Measurements from ENCODE around the gene HTT. TPM values are rescaled to one million over a fixed set of nuclear protein-coding genes. Genes with fewer than 3 reads are reported as not detected.
"Not testable (repeated sequence)": the region's sequence is repeated elsewhere in the genome, so short reads cannot be mapped to it uniquely, and the experiment has no call there.

Gene HTT
- polyA plus RNA-seq, 3 donors, result 10.2 to 19.0 (median 12.2) TPM

DNA sequence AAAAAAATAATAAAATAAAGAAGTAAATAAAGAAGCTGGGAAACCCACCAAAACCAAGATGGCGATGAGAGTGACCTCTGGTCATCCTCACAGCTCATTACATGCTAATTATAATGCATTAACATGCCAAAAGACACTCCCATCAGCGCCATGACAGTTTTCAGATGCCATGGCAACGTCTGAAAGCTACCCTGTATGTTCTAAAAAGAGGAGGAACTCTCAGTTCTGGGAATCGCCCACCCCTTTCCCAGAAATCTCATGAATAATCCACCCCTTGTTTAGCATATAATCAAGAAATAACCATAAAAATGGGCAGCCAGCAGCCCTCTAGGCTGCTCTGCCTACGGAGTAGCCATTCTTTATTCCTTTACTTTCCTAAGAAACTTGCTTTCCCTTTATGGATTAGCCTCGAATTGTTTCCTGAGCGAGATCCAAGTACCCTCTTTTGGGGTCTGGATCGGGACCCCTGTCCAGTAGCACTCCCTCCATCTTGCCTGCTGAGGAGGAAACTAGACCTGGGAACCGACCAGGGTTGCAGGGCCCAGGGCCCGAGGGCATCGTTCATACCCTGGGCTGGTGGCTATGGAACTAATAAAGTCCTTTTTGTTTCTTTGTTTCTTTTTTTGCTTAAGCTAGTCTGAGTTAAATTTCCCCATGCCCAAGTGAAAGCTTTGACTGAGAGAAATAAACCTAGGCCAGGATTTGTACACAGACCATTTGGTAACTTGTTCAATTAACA, 31.0 kb upstream of the HTT start:
- H3K27ac ChIP-seq (ENCODE audit: low read depth, low read length), result no peak overlapping the region
- WGBS, 3 donors, result 88 to 91% (median 90%) methylated on average over 11 of the region's 11 CpGs

DNA sequence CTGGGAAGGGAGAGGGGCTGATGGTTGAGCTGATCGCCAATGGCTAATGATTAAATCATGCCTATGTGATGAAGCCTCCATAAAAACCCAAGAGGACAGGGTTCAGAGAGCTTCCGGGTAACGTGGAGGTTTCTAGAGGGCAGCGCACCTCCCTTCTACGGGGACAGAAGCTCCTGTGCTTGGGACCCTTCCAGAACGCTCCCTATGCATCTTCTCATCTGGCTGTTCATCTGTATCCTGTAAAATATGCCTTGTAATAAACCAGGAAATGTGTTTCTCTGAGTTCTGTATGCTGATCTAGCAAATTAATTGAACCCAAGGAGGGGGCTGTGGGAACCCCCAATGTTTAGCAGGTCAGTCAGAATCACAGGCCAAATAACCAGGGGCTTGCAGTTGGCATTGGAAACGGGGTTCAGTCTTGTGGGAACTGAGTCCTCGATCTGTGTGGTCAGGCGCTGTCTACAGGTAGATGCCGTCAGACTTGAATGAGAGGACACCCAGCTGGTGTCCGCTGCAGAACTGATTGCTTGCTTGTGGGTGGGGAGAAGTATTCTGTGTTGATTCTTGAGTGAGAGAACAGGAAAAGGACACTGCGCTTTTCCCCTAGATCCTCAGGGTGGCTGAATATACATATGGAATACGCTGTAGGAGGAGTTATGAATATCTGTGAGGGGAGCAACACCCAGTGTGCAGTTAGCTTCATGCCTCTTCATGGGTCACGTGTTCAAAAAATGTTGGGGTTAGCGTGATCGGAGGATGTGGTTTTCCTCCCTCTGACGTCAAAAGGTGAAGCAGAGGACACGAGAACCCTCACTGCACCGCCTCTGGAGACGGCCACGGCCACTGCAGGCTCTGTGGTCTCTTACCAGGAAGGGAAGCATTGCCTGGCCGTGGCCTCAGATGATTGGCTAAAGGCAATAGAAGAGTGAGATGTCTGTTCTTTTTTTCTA, 29.3 kb upstream of the HTT start:
- 60 to 82% (median 61%) methylated on average over 22 of the region's 22 CpGs for WGBS, 3 donors

DNA sequence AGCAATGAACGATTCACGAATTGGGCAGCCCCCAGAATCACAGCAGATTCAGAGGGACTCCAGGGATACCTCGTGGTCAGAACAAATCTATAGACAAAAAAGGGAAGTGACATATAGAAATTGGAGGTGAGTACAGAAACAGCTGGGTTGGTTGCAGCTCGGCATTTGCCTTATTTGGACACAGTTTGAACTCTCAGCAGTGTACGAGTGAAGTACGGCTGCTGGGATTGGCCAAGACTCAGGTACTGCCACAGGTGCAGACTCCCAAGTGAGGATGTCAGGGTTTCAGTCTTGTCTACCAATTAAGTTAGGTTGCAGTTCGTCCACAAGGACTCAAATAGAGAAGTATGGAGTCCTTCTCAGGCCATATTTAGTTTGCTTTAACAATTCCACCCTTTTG, 28.3 kb upstream of the HTT start:
- no peak overlapping the region for H3K27ac ChIP-seq (ENCODE audit: low read depth, low read length)
- 59 to 73% (median 69%) methylated on average over 7 of the region's 7 CpGs for WGBS, 3 donors

More for the DNA sequence above, 29.3 kb upstream of the HTT start:
- H3K27ac ChIP-seq (ENCODE audit: low read depth, low read length), result no peak overlapping the region

DNA sequence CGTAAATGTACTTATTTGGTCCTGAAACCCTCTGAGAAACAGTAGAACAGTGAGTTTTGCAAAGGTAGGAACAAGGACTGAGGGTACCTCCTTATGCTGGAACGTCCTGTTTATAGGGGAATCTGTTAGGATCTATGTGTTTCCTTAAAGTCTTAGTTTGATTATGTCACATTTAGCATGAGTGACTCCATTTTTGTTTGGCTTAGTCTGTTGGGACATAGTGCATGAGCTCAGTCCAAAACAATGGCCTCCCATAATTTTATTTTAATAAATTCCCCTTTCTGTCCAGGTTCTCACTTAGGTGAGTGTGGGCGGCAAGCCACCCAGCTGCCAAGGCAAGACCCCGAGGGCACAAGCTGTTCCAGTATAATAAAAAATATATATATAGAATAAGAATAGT, 27.9 kb upstream of the HTT start:
- H3K27ac ChIP-seq (ENCODE audit: low read depth, low read length), result no peak overlapping the region
- 78 to 87% (median 87%) methylated on average over 4 of the region's 4 CpGs for WGBS, 3 donors

DNA sequence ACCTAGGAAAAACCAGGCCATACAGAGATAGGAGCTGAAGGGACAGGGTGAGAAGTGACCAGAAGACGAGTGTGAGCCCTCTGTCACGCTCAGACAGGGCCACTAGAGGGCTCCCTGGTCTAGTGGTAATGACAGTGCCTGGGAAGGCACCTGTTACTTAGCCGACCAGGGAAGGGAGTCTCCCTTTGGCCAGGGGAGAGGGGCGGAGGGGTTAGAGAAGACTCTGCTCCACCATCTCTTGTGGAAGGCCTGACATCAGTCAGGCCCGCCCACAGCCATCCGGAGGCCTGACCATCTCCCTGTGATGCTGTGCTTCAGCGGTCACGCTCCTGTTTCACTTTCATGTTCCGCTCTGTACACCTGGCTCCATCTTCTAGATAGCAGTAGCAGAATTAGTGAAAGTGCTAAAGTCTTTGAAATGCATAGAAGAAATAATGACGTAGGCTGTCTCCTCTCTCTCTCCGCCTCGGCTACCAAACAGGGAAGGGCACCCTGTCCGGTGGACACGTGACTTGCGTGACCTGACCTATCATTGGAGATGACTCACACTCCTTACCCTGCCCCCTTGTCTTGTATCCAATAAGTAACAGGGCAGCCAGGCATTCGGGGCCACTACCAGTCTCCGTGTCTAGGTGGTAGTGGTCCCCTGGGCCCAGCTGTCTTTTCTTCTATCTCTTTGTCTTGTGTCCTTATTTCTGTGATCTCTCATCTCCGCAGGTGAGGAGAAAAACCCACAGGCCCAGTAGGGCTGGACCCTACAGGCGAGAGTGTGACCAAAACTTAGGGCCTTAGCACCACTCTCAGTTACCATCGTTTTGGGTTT, 26.8 kb upstream of the HTT start:
- 45 to 60% (median 54%) methylated on average over 20 of the region's 20 CpGs for WGBS, 3 donors
- no peak overlapping the region for H3K27ac ChIP-seq (ENCODE audit: low read depth, low read length)

DNA sequence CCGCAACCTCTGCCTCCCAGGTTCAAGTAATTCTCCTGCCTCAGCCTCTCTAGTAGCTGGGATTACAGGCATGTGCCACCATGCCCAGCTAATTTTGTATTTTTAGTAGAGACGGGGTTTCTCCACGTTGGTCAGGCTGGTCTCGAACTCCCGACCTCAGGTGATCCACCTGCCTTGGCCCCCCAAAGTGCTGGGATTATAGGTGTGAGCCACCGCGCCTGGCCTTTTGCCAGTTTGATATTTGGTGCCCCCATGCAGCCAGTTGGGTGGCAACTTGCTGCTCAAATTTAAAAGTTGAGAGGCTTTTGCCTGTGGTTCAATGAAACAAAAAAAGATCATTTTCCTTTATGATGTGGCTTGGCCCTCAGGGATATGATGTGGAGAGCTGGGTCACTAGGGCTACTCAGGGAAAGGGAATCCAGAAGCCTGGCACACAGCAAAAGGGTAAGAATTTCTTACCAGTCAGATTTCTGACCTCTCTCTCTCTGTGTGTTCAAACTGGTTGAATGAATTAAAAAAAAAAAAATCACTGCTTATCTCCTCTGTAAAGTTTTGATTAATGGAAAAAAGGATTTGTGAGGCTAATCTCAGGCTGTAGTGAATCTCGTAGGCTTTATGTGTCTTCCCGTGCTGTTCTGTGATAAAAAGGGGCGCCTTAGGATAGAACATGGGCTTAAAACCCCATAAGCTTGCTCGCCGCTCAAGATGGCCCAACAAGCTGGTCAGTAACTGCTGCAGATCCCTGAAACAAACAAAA, 23.2 kb upstream of the HTT start:
- H3K27ac ChIP-seq (ENCODE audit: low read depth, low read length), result not testable (repeated sequence)
- 89 to 93% (median 89%) methylated on average over 10 to 11 of the region's 12 CpGs for WGBS, 3 donors

DNA sequence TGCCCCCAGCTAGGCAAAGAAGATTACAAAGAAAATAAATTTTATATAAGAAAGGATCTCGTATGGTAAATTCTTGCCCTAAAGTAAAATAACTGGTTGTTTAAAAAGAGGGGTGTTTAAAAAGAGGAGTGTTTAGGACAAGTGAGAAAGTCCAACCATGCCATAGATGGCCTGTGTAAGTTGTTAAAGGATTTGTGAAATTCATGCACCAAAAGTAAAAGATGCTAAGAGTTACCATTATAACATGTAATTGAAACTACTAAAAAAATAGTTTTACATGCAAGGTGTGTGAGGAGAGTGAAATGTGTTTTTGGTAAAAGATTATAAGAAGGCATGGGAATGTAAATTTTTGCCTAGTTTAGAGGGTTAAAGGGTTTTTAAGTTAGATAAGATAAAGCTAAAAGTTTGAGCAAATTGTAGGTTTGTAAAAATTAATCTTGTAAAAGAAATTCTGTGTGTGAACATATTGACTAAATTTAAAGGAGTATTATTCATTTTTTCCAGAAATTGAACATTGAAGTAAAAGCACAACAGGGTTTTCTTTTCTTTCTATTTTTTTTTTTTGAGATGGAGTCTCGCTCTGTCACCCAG, 20.2 kb upstream of the HTT start:
- 93 to 98% (median 97%) methylated on average over 2 of the region's 2 CpGs for WGBS, 3 donors
- no peak overlapping the region for H3K27ac ChIP-seq (ENCODE audit: low read depth, low read length)

DNA sequence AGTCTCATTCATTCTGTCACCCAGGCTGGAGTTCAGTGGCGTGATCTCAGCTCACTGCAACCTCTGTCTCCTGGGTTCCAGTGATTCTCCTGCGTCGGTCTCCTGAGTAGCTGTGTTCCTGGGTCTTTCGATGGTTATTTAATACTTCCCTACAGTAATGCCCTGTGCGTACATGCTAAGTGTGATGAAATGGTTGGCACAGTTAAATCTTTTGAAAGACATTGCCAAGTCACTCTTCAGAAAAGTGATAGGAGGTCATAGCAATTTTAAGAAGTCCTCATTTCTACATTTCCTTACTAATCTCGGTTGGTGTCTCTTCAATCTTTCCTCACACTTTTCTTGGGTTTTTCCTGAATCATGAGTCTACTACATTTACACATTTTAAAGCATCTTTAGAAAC, 14.5 kb upstream of the HTT start:
- WGBS, 3 donors, result 64 to 89% (median 69%) methylated on average over 6 of the region's 6 CpGs
- H3K27ac ChIP-seq (ENCODE audit: low read depth, low read length), result no peak overlapping the region

DNA sequence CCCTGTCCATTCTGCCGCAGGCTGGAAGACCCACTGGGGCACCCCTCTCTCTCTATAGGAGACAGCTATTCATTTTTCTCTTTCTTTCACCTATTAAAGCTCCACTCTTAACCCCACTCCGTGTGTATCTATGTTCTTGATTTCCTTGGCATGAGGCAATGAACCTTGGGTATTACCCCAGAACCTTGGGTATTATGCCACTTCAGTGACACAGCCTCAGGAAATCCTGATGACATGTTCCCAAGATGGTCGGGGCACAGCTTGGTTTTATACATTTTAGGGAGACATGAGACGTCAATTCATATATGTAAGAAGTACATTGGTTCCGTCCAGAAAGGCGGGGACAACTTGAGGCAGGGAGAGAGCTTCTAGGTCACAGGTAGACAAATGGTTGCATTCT, 13.5 kb upstream of the HTT start:
- whole genome bisulfite sequencing, 3 donors, result 74 to 92% (median 81%) methylated on average over 6 of the region's 6 CpGs

DNA sequence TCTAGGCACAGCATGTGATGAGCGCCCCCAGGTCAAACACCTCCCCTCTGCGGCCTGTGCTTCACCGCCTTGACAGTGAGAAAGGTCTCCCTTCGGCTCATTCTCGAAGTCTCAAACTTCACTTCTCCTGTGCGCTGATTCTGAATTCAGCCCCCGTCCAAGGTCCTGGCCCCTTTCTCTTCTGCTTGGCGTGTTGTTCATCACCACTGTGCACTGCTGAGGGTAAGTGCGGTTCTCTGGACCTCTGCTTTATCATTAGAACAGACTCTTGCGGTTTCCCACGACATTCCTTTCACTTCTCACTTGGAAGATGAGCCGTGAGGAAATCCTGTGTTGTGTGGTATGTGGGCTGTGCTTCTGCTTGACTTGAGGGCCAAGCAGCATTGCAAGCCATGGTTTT, 12.0 kb upstream of the HTT start:
- WGBS, 3 donors, result 80 to 93% (median 84%) methylated on average over 12 of the region's 12 CpGs
- H3K27ac ChIP-seq (ENCODE audit: low read depth, low read length), result no peak overlapping the region

More for the DNA sequence above, 13.5 kb upstream of the HTT start:
- H3K27ac ChIP-seq (ENCODE audit: low read depth, low read length), result no peak overlapping the region

DNA sequence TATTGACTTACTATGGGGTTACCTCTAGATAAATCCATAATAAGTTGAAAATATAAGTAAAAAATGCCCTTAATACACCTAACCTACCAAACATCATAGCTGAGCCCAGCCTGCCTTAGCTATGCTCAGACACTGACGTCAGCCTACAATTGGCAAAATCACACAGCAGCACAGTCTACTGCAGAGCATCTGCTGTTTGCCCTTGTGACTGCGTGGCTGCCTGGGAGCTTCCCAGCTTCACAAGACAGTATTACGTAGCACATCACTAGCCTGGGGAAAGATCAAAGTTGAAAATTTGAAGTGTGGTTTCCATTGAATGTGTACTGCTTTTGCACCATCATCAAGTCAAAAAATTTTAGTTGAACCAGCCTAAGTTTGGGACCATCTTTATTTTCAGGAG, 8.9 kb upstream of the HTT start:
- WGBS, 3 donors, result 89 to 94% (median 91%) methylated on average over 3 of the region's 3 CpGs
- no peak overlapping the region for H3K27ac ChIP-seq (ENCODE audit: low read depth, low read length)

DNA sequence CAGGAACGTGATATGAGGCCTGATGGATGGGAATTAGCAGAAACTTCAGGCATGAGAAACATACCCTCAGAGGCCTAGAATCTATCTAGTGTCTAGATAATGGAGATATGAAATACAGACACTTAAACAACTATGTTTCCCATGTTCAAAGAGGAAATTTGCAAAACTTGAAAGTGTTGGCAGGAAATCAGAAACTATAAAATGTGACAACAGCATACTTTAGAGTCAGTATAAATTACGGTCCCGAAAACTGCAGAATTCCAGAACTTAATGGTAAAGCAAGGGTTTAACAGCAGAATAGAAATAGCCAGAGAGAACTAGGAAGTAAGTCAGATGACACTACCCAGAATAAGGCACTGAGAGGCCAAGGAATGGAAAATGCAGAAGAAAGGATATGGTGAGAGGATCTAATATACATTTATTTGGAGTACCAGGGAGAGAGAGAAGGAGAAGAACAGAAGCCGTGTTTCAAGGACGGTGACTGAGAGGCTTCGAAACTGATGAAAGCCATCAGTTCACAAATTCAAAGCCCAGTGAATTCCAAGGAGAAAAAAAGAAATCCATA, 7.6 kb upstream of the HTT start:
- no peak overlapping the region for H3K27ac ChIP-seq (ENCODE audit: low read depth, low read length)
- WGBS, 3 donors, result 79 to 89% (median 83%) methylated on average over 6 of the region's 6 CpGs

DNA sequence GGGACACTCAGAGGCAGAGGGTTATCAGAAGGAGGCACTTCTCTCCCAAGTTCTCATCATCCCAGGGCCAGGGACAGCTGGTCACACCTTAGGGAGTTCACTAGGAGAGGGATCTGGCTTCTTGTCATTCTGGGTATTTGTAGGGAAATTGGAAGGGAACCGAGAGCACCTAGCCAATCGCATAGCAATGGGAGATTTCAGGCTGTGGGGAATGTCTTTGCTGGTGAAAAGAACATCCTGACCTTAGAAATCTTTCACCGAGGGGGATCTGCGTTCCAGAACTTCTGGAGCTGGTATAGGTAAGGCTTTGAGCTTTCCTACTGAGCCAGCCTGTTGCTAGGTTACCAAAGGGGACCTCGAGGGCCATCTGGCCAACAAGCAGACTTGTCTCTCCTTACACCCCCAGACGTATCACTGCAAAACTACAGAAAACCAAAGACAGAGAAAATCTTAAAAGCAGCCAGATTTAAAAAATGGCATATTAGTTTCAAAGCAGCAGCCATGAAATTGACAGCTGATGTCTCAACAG, 6.9 kb upstream of the HTT start:
- H3K27ac ChIP-seq (ENCODE audit: low read depth, low read length), result peak overlapping the region; percentile 3
- 85 to 87% (median 85%) methylated on average over 6 of the region's 6 CpGs for WGBS, 3 donors

DNA sequence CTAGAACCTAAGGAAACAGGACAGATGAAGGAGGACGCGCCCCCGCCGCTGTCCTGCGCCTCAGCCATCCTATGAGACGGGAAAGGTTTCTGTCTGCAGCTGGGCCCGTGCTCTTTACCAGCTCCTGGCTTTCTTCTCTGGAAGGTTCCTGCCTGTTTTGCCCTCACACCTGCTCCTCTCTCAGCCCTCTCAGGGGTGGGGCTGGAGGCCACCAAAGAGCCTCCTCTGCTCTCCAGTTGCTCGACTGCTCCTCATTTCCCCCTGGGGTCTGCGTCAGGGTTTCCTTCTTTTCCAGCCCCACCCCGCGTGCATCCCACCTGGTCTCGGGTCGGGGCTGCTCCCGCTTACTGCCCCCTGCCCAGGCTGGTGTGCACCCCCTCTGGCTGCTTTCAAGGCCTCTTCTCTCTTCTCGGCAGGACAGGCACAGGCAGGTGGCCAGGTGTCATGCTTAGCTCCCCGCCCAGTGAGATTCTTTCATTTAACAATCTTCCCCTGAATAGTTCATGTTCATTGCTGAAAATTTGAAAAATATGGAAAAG, 4.8 kb upstream of the HTT start:
- H3K27ac ChIP-seq (ENCODE audit: low read depth, low read length), result no peak overlapping the region
- 68 to 88% (median 86%) methylated on average over 16 of the region's 16 CpGs for WGBS, 3 donors

DNA sequence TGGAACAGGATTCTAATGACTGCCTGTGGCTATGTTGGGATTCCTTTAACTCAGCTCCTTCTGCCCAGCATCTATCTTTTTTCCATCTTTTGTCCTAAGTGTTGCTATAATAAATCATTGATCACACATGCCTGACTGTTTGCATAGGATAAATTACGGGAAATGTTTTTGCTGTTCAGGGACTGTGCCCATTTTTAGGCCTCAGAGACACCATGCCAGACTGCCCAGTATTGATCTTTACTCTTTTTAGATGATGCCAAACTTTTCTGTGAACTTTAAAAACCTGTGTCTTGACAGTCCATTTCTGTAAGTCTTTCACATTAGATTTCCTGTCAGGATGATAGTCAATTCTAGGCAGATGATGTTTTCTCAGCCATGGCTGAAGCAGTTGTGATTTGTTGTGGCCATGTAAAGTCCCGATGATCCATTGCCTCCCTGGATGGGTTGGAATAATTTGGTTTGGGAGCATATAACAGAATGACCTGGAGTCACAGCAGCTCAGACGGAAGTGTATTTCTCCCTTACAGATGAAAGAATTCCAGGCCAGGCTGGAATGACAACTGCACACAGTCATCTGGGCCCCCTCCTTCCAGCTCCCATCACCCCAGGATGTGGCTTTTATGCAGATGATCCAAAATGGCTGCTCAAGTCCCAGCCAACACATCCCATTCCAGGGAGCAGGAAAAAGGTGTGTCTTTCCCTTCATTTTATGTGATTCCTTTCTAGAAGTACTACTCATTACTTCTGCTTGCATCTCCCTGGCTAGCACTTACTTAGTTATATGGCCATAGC, 3.6 kb upstream of the HTT start:
- WGBS, 3 donors, result 65 to 85% (median 83%) methylated on average over 3 of the region's 3 CpGs
- H3K27ac ChIP-seq (ENCODE audit: low read depth, low read length), result no peak overlapping the region

DNA sequence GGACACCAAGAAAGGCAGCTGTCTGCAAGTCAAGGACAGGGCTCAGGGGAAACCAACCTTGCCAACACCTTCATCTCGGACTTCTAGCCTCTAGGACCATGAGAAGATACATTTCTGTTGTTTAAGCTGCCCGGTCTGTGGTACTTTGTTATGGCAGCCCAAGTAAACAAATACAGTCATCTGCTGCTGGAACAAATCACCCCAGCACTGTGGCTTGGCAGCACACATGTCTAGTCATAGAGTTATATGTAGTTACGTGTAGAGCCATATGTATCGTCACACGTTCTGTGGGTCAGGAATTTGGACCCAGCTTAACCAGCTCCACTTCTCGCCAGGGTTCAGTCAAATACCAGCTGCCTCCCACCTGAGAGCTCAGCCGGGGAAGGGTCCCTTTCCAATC, 2.7 kb upstream of the HTT start:
- WGBS, 3 donors, result 84 to 90% (median 84%) methylated on average over 7 of the region's 7 CpGs
- no peak overlapping the region for H3K27ac ChIP-seq (ENCODE audit: low read depth, low read length)
